Caco-2 (cell line): ENCODE results near the gene HERC4. TPM values are rescaled to one million over a fixed set of nuclear protein-coding genes. Genes with fewer than 3 reads are reported as not detected.

Experiments used
- BruUV-seq: library from RNA; stranded (reverse); fragments of 400-500 nt; replicated peaks from 2 replicates; lab custom pipeline; 2021; lab: Mats Ljungman, UMichigan
- CTCF ChIA-PET: fragments of 300-600 bp; sonication (Branson Sonifier 250); formaldehyde crosslinking; loops from one replicate; lab custom pipeline; 2022; ENCODE audit warnings: antibody characterized with exemption; lab: Charles Lee
- POLR2A ChIA-PET: fragments of 300-600 bp; sonication (Branson Sonifier 250); formaldehyde crosslinking; loops from one replicate; lab custom pipeline; 2022; ENCODE audit warnings: antibody characterized with exemption; lab: Charles Lee
- DNase-seq, 2 experiments: peaks; one replicate each; pipeline versions ENCODE4 v3.0.0 to v3.0.0-alpha.2; 2020 to 2022
- H3K27me3 ChIP-seq: replicated peaks from 2 replicates; pipeline ENCODE4 v1.6.0; 2011; ENCODE audit warnings: low read length; ENCODE audit not compliant: control insufficient read depth, insufficient read depth
- H3K36me3 ChIP-seq: 2 replicates; pipeline ENCODE4 v1.5.1; 2011; ENCODE audit warnings: low read length; ENCODE audit not compliant: control insufficient read depth, insufficient read depth
- H3K4me1 ChIP-seq: fragments of 250-450 bp; sonication (Bioruptor Pico); 2 replicates; pipeline ENCODE4 v1.5.1; 2020; ENCODE audit warnings: mild to moderate bottlenecking
- H3K4me3 ChIP-seq: 2 replicates; pipeline ENCODE4 v1.5.1; 2011; ENCODE audit warnings: low read depth, mild to moderate bottlenecking, control low read depth, low read length
- H3K9me3 ChIP-seq: fragments of 250-450 bp; sonication (Bioruptor Pico); 2 replicates; pipeline ENCODE4 v1.5.1; 2020; ENCODE audit warnings: mild to moderate bottlenecking, moderate library complexity
- H3K27ac Mint-ChIP-seq: one replicate; pipeline ENCODE4 v1.8.0; 2022; ENCODE audit warnings: mixed read lengths; ENCODE audit not compliant: unreplicated experiment
- H3K27me3 Mint-ChIP-seq: one replicate; pipeline ENCODE4 v1.8.0; 2022; ENCODE audit warnings: mixed read lengths; ENCODE audit not compliant: insufficient read depth, unreplicated experiment
- H3K36me3 Mint-ChIP-seq: one replicate; pipeline ENCODE4 v1.8.0; 2022; ENCODE audit warnings: mild to moderate bottlenecking, mixed read lengths; ENCODE audit not compliant: insufficient read depth, unreplicated experiment
- H3K4me1 Mint-ChIP-seq: one replicate; pipeline ENCODE4 v1.8.0; 2022; ENCODE audit warnings: low read depth, mixed read lengths; ENCODE audit not compliant: unreplicated experiment
- H3K4me3 Mint-ChIP-seq: one replicate; pipeline ENCODE4 v1.8.0; 2022; ENCODE audit warnings: mild to moderate bottlenecking, moderate library complexity, mixed read lengths; ENCODE audit not compliant: unreplicated experiment
- H3K9me3 Mint-ChIP-seq: one replicate; pipeline ENCODE4 v1.8.0; 2022; ENCODE audit warnings: mixed read lengths; ENCODE audit not compliant: unreplicated experiment
- CTCF ChIP-seq, 2 experiments: fragments of 200-600 bp in 1 of 2; IDR thresholded peaks; 1 replicate in 1 of 2; 2 replicates in 1 of 2; pipeline versions ENCODE4 v1.5.1 to v1.8.0; 2011 to 2022; ENCODE audit warnings: antibody characterized with exemption in 1 of 2, control low read depth in 1 of 2, inconsistent platforms in 1 of 2, low read depth in 1 of 2, low read length in 1 of 2, mild to moderate bottlenecking in 1 of 2, moderate library complexity in 1 of 2; ENCODE audit not compliant: insufficient read depth in 1 of 2, severe bottlenecking in 1 of 2, unreplicated experiment in 1 of 2
- intact Hi-C: fragments of 100-400 bp; cut with micrococcal nuclease; formaldehyde crosslinking; loops from one replicate; pipeline ENCODE4 v1.10.0; 2022; ENCODE audit not compliant: unreplicated experiment
- total RNA-seq: library from RNA; stranded (reverse); gene quantifications from 2 replicates; pipeline ENCODE4 v1.2.3, GENCODE V29; 2022

Gene HERC4
- total RNA-seq, 1 experiment from 2014 or later = 59.4 TPM

- no peaks in the 10 kb centered on the region for H3K27me3 ChIP-seq
- no peak for TF ChIP-seq CTCF (IDR thresholded peaks at IDR 0.05; ENCODE audit: insufficient read depth in 1 of 2, low read depth in 1 of 2, low read length in 1 of 2, severe bottlenecking in 1 of 2, unreplicated experiment in 1 of 2)
- no TSS peak for BruUV-seq
- POLR2A ChIA-PET = no interaction called here
- Mint-ChIP-seq H3K4me1 (peaks cover 16% of the 10 kb centered on the region), H3K4me3 (no peak overlapping the region), H3K9me3 (no peaks in the 10 kb centered on the region), H3K36me3 (peaks cover 13% of the 10 kb centered on the region), H3K27me3 (no peaks in the 10 kb centered on the region), H3K27ac (no peak overlapping the region)
- CTCF ChIA-PET = no interaction called here
- no peaks in the 10 kb centered on the region for H3K36me3 ChIP-seq
- intact Hi-C loops = no loop called here
- H3K9me3 ChIP-seq = no peaks in the 10 kb centered on the region
- H3K4me3 ChIP-seq = no peak overlapping the region
- no peaks in the 10 kb centered on the region for H3K4me1 ChIP-seq
- no peak for DNase-seq
These were observed 25.6 kb downstream of the HERC4 start for GRCh38 chr10:68049289-68050078.

GRCh38 chr10:68047554-68048327 lies 27.3 kb downstream of the HERC4 start:
- H3K4me3 Mint-ChIP-seq = no peak overlapping the region
- Histone ChIP-seq H3K27me3 (no peaks in the 10 kb centered on the region), H3K36me3 (no peaks in the 10 kb centered on the region), H3K9me3 (no peaks in the 10 kb centered on the region), H3K4me3 (no peak overlapping the region), H3K4me1 (no peaks in the 10 kb centered on the region)
- H3K9me3 Mint-ChIP-seq = no peaks in the 10 kb centered on the region
- CTCF ChIA-PET = no interaction called here
- H3K27ac Mint-ChIP-seq = no peak overlapping the region
- H3K36me3 Mint-ChIP-seq = peaks cover 9% of the 10 kb centered on the region
- POLR2A ChIA-PET = no interaction called here
- BruUV-seq = no TSS peak
- intact Hi-C loops = no loop called here
- peaks cover 16% of the 10 kb centered on the region for H3K4me1 Mint-ChIP-seq
- no peaks in the 10 kb centered on the region for H3K27me3 Mint-ChIP-seq
- DNase-seq = no peak
- TF ChIP-seq CTCF (IDR thresholded peaks at IDR 0.05; ENCODE audit: insufficient read depth in 1 of 2, low read depth in 1 of 2, low read length in 1 of 2, severe bottlenecking in 1 of 2, unreplicated experiment in 1 of 2) = no peak

- POLR2A ChIA-PET = no interaction called here
- H3K4me1 ChIP-seq = no peaks in the 10 kb centered on the region
- H3K9me3 Mint-ChIP-seq = no peaks in the 10 kb centered on the region
- no peak for TF ChIP-seq CTCF (IDR thresholded peaks at IDR 0.05; ENCODE audit: insufficient read depth in 1 of 2, low read depth in 1 of 2, low read length in 1 of 2, severe bottlenecking in 1 of 2, unreplicated experiment in 1 of 2)
- BruUV-seq = no TSS peak
- no peak overlapping the region for H3K4me3 Mint-ChIP-seq
- no peaks in the 10 kb centered on the region for H3K27me3 ChIP-seq
- H3K36me3 Mint-ChIP-seq = peaks cover 9% of the 10 kb centered on the region
- H3K27me3 Mint-ChIP-seq = no peaks in the 10 kb centered on the region
- intact Hi-C loops = no loop called here
- no peak overlapping the region for H3K4me3 ChIP-seq
- CTCF ChIA-PET = no interaction called here
- peaks cover 16% of the 10 kb centered on the region for H3K4me1 Mint-ChIP-seq
- H3K27ac Mint-ChIP-seq = no peak overlapping the region
- no peaks in the 10 kb centered on the region for H3K9me3 ChIP-seq
- H3K36me3 ChIP-seq = no peaks in the 10 kb centered on the region
- no peak for DNase-seq
These were observed 28.0 kb downstream of the HERC4 start for GRCh38 chr10:68047122-68047521.
